Choroid plexus epithelial cell (primary cell): ENCODE results near the gene ANKH.

ENCODE experiments used
- DNase-seq: peaks from one replicate; pipeline ENCODE4 v3.0.0-alpha.2; 2010; ENCODE audit warnings: low read depth
- H3K4me3 ChIP-seq: 2 replicates; pipeline ENCODE4 v1.5.1; 2011; ENCODE audit warnings: low read depth, mild to moderate bottlenecking, control low read depth, low read length, moderate library complexity
- CTCF ChIP-seq: conservative IDR thresholded peaks from 2 replicates; pipeline ENCODE4 v1.5.1; 2011; ENCODE audit warnings: low read depth, mild to moderate bottlenecking, control low read depth, inconsistent platforms, low read length, moderate library complexity

Gene ANKH

GRCh38 chr5:14667770-14668169 lies 203.8 kb downstream of the ANKH start:
- no peak for TF ChIP-seq CTCF
- DNase-seq, result no peak
- no peak overlapping the region for H3K4me3 ChIP-seq

GRCh38 chr5:14667290-14667689 lies 204.3 kb downstream of the ANKH start:
- H3K4me3 ChIP-seq, result no peak overlapping the region
- no peak for DNase-seq

GRCh38 chr5:14666357-14666756 lies 205.2 kb downstream of the ANKH start:
- DNase-seq, result no peak
- H3K4me3 ChIP-seq, result peak overlapping the region; percentile 91
- TF ChIP-seq CTCF, result no peak

More at GRCh38 chr5:14667290-14667689, 204.3 kb downstream of the ANKH start:
- no peak for TF ChIP-seq CTCF

GRCh38 chr5:14665949-14666348 lies 205.6 kb downstream of the ANKH start:
- H3K4me3 ChIP-seq, result peak overlapping the region; percentile 91
- TF ChIP-seq CTCF, result peak; percentile 25
- peak; percentile 39 for DNase-seq

- no peak for TF ChIP-seq CTCF
- H3K4me3 ChIP-seq, result peak overlapping the region; percentile 91
- DNase-seq, result peak; percentile 13
These were observed 206.3 kb downstream of the ANKH start for GRCh38 chr5:14665101-14665822.

GRCh38 chr5:14664270-14665100 lies 207.1 kb downstream of the ANKH start, which contains the start of gene OTULIN:
TSS of gene OTULIN (plus strand) at chr5:14664718. CDS start at chr5:14664826, 108 bp downstream.
- DNase-seq, result peak; percentile 89
- peak within 1 kb of the TSS; percentile 91 for H3K4me3 ChIP-seq
- TF ChIP-seq CTCF, result no peak
